RWPE1 (cell line): ENCODE results near the gene OST4.

Source experiments
- CTCF ChIA-PET: fragments of 350-600 bp; sonication (Branson Sonifier 250); formaldehyde crosslinking; extraction: SDS; loops from one replicate; lab custom pipeline; 2021; lab: Yijun Ruan, JAX
- POLR2A ChIA-PET: fragments of 400-600 bp; formaldehyde crosslinking; extraction: SDS; loops from one replicate; lab custom pipeline; 2020; ENCODE audit warnings: antibody characterized with exemption; ENCODE audit not compliant: low non-redundant PET; lab: Yijun Ruan, JAX
- DNase-seq: peaks from one replicate; pipeline ENCODE4 v3.0.0; 2012; ENCODE audit warnings: low spot score
- H3K27ac ChIP-seq: fragments of 450-650 bp; 2 replicates; pipeline ENCODE4 v1.5.1; 2017
- TF ChIP-seq, protein P1 (sequence below): fragments of 450-650 bp; conservative IDR thresholded peaks from 2 replicates; pipeline ENCODE4 v1.5.1; 2017; ENCODE audit warnings: low read depth, mild to moderate bottlenecking

The OST4 gene

DNA sequence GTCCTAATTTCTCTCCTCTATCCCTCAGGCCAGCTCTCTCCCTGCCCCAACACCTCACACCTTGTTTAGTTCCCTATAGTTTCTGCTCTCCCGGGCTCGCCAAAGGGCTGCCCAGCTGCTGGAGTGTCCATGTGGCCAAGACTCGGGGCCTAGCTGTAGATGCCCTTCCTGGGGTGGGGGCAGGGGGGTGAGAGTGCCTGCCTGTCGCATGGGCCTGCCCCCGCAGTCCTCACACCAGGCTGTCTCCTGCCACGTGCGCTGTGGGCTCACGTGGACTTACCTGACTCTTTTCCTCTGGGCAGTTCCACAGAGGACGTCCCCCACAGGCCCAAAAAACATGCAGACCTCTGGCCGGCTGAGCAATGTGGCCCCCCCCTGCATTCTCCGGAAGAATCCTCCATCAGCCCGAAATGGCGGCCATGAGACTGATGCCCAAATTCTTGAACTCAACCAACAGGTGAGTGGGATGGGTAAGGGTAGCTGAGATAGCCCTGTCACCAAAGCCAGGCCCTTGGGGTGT lies 46.1 kb downstream of the OST4 start:
- no peak for DNase-seq
- ChIA-PET CTCF (interaction anchor here (0.6 to 1.5 kb wide), 5 partner anchors 64 to 179 kb away, joined by 3 to 7 read pairs (median 4); no protein-coding TSS in a partner anchor), POLR2A (no interaction called here)
- TF ChIP-seq, protein P1, sequence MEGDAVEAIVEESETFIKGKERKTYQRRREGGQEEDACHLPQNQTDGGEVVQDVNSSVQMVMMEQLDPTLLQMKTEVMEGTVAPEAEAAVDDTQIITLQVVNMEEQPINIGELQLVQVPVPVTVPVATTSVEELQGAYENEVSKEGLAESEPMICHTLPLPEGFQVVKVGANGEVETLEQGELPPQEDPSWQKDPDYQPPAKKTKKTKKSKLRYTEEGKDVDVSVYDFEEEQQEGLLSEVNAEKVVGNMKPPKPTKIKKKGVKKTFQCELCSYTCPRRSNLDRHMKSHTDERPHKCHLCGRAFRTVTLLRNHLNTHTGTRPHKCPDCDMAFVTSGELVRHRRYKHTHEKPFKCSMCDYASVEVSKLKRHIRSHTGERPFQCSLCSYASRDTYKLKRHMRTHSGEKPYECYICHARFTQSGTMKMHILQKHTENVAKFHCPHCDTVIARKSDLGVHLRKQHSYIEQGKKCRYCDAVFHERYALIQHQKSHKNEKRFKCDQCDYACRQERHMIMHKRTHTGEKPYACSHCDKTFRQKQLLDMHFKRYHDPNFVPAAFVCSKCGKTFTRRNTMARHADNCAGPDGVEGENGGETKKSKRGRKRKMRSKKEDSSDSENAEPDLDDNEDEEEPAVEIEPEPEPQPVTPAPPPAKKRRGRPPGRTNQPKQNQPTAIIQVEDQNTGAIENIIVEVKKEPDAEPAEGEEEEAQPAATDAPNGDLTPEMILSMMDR: no peak
- H3K27ac ChIP-seq: no peak overlapping the region

DNA sequence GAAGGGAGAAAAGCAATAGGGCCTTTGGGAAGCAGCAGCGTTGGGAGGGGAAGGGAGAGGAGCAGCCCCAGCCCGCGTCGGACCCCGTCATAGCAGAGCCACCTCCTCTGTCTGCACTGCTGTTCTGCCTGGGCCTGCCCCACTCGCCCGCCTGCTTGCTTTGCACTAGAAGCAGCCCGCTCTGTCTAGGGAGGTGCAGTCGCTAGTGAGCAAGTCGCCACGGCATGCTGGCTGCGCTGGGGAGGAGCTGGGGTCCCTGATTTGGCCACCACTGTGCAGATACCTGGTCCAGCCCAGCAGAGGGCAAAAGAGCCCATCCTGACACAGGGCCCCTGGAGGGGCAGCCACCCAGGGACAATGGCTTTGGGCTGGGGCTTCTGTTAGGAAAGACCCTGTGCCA lies 46.6 kb downstream of the OST4 start:
- CTCF ChIA-PET: interaction anchor here (0.6 to 1.5 kb wide), 5 partner anchors 63 to 179 kb away, joined by 3 to 7 read pairs (median 4); no protein-coding TSS in a partner anchor
- H3K27ac ChIP-seq: no peak overlapping the region
- POLR2A ChIA-PET: no interaction called here
- TF ChIP-seq, protein P1: no peak
- DNase-seq: no peak

- CTCF ChIA-PET: interaction anchor here (1.0 kb wide), 1 partner anchor 82 kb away, joined by 4 read pairs; no protein-coding TSS in a partner anchor
- TF ChIP-seq, protein P1: no peak
- H3K27ac ChIP-seq: no peak overlapping the region
- POLR2A ChIA-PET: no interaction called here
- DNase-seq: no peak
These were observed 47.3 kb downstream of the OST4 start for GRCh38 chr2:27024188-27024587.

GRCh38 chr2:27023740-27024139 lies 47.7 kb downstream of the OST4 start:
- DNase-seq: no peak
- TF ChIP-seq, protein P1: no peak
- CTCF ChIA-PET: interaction anchor here (0.7 kb wide), 1 partner anchor 37 kb away, joined by 3 read pairs; no protein-coding TSS in a partner anchor

DNA sequence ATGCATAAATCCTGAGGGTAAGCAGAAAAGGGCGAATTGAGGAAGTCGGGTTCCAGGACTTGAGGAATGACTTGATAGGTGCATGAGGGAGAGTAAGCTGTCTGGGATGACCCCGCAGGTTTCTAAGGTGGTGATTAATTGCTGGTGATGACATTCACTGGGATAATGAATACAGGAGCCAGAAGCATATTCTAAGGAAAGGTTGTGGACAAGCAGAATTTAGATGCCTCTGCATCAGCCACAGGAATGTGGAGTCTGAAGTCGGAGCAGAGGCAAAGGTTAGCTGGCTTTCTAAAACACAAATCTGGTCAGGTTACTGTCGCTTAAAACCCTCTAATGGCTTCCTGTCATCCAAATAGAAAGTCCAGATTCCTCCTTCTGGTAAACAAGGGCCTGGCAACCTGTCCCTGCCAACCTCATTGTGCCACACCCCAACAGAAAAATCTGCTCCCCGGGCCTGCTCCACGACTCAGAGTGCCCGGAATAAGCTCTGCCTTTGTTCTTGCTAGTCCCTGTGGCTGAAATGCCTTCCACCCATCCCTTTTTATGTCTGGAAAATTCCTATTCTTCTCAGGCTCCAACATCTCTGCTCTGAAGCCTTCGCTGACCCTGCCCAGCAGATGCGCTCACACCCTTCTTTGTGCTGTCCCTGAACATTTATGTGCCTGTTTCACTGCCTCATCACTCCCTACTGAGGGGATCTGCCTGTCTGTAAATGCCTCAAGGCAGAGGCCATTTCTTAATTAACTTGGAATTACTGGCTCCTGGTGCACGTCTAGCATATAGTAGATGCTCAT lies 50.0 kb downstream of the OST4 start:
- TF ChIP-seq, protein P1: no peak
- CTCF ChIA-PET: interaction anchor here (2.1 kb wide), 1 partner anchor 60 kb away, joined by 10 read pairs; no protein-coding TSS in a partner anchor
- no peak for DNase-seq
- POLR2A ChIA-PET: no interaction called here
- no peak overlapping the region for H3K27ac ChIP-seq

More at GRCh38 chr2:27023740-27024139, 47.7 kb downstream of the OST4 start:
- no peak overlapping the region for H3K27ac ChIP-seq
- POLR2A ChIA-PET: no interaction called here
